Prostate gland (tissue), 1 donor: Measurements from ENCODE around the gene POU2AF1.

Experiments used
- POLR2A ChIP-seq: fragments of 450-650 bp; IDR thresholded peaks from one replicate; pipeline ENCODE4 v1.6.1; 2016; ENCODE audit warnings: antibody characterized with exemption, mild to moderate bottlenecking
- POLR2AphosphoS5 ChIP-seq: sonication (generic); formaldehyde crosslinking; IDR thresholded peaks from one replicate; pipeline ENCODE4 v1.6.1; 2017; ENCODE audit warnings: antibody characterized with exemption

DNA sequence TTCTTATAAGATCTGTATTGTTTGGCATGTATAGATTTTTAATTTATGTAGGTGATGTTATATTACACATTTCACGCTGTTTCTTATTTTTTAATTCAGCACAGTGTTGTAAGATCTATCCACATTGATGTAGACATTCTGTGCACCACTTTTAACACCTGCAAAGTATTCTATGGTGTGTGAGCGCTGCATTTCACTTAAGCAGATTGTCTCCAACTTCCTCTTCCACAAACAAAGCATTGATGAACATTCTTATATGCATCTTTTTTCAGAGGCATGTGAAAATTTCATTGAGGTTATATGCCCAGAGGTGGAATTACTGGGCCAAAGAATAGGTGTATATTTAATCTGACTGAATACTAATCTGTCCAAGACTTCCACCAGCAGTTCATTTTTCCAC is 3.4 kb upstream of the POU2AF1 start:
- no peak for TF ChIP-seq POLR2AphosphoS5
- no peak for TF ChIP-seq POLR2A
